SK-N-SH (cell line): ENCODE results near the gene SIRT5. TPM values are rescaled to one million over a fixed set of nuclear protein-coding genes. Genes with fewer than 3 reads are reported as not detected.

ENCODE experiments used
- CTCF ChIA-PET: fragments of 300-600, 350-600 bp; formaldehyde crosslinking; extraction: SDS; loops from one replicate; lab custom pipeline; 2021; lab: Yijun Ruan, JAX
- POLR2A ChIA-PET: fragments of 350-600 bp; sonication (Branson Sonifier 250); formaldehyde crosslinking; extraction: SDS; loops from one replicate; lab custom pipeline; 2020; ENCODE audit warnings: antibody characterized with exemption, inconsistent platforms; lab: Yijun Ruan, JAX
- DNase-seq: peaks from one replicate; pipeline ENCODE4 v3.0.0; 2012
- H2AFZ ChIP-seq: fragments of 200-600 bp; sonication (generic); 2 replicates; pipeline ENCODE4 v1.8.1; 2016; ENCODE audit warnings: antibody characterized with exemption, mild to moderate bottlenecking, low read depth
- H3F3A ChIP-seq: fragments of 200-600 bp; sonication (generic); replicated peaks from 2 replicates; pipeline ENCODE3; 2016; ENCODE audit warnings: antibody characterized with exemption, mild to moderate bottlenecking; ENCODE audit not compliant: insufficient read depth
- H3K27ac ChIP-seq, 2 experiments: fragments of 200-500 bp in 1 of 2; fragments of 200-600 bp in 1 of 2; sonication (Bioruptor generic) in 1 of 2; sonication (generic), shearing (Covaris generic) in 1 of 2; 2 replicates each; pipeline versions ENCODE4 v1.5.1 to v1.6.1; 2014 to 2016; ENCODE audit warnings: low read depth in 2 of 2, inconsistent platforms in 1 of 2, low read length in 1 of 2, mild to moderate bottlenecking in 1 of 2, mixed read lengths in 1 of 2
- H3K27me3 ChIP-seq: fragments of 200-600 bp; sonication (generic), shearing (Covaris generic); 2 replicates; pipeline ENCODE4 v1.6.1; 2016; ENCODE audit warnings: mixed run types; ENCODE audit not compliant: insufficient read depth
- H3K36me3 ChIP-seq, 2 experiments: fragments of 200-500 bp in 1 of 2; fragments of 200-600 bp in 1 of 2; sonication (Bioruptor generic) in 1 of 2; sonication (generic) in 1 of 2; replicated peaks in 1 of 2; 2 replicates each; pipeline versions ENCODE3 to v1.5.1; 2014 to 2016; ENCODE audit warnings: low read length in 1 of 2, mild to moderate bottlenecking in 1 of 2; ENCODE audit not compliant: insufficient read depth in 2 of 2, control insufficient read depth in 1 of 2
- H3K4me1 ChIP-seq, 2 experiments: fragments of 200-500 bp in 1 of 2; fragments of 200-600 bp in 1 of 2; sonication (Bioruptor generic) in 1 of 2; sonication (generic), shearing (Covaris generic) in 1 of 2; 2 replicates each; pipeline versions ENCODE4 v1.5.1 to v1.6.1; 2014 to 2016; ENCODE audit warnings: low read depth in 1 of 2, low read length in 1 of 2, mixed run types in 1 of 2; ENCODE audit not compliant: insufficient read depth in 2 of 2, control insufficient read depth in 1 of 2
- H3K4me2 ChIP-seq: fragments of 200-600 bp; sonication (generic), shearing (Covaris generic); 2 replicates; pipeline ENCODE4 v1.6.1; 2017; ENCODE audit warnings: mixed run types
- H3K4me3 ChIP-seq, 2 experiments: fragments of 200-500 bp in 1 of 2; fragments of 200-600 bp in 1 of 2; sonication (Bioruptor generic) in 1 of 2; sonication (generic), shearing (Covaris generic) in 1 of 2; 2 replicates each; pipeline versions ENCODE4 v1.5.1 to v1.8.1; 2014 to 2016; ENCODE audit warnings: low read depth in 2 of 2, inconsistent platforms in 1 of 2, low read length in 1 of 2, mild to moderate bottlenecking in 1 of 2, mixed read lengths in 1 of 2, moderate library complexity in 1 of 2
- H3K79me2 ChIP-seq: fragments of 200-600 bp; sonication (generic); 2 replicates; pipeline ENCODE4 v1.8.1; 2017; ENCODE audit warnings: mild to moderate bottlenecking; ENCODE audit not compliant: insufficient read depth
- H3K9ac ChIP-seq: fragments of 200-600 bp; sonication (generic); 2 replicates; pipeline ENCODE4 v1.6.1; 2017; ENCODE audit warnings: mixed run types
- H3K9me2 ChIP-seq: fragments of 200-600 bp; sonication (generic); 2 replicates; pipeline ENCODE4 v1.6.1; 2017; ENCODE audit warnings: mixed run types
- H3K9me3 ChIP-seq: fragments of 200-600 bp; sonication (generic); 2 replicates; pipeline ENCODE4 v1.6.1; 2017; ENCODE audit warnings: mixed run types, mild to moderate bottlenecking, moderate library complexity
- H4K20me1 ChIP-seq: fragments of 200-600 bp; sonication (generic); 2 replicates; pipeline ENCODE4 v1.6.1; 2017; ENCODE audit warnings: mild to moderate bottlenecking, mixed run types; ENCODE audit not compliant: insufficient read depth
- CHD2 ChIP-seq: fragments of 150-350 bp; IDR thresholded peaks from 2 replicates; pipeline ENCODE4 v1.6.1; 2018; ENCODE audit warnings: low read length; ENCODE audit not compliant: partially characterized antibody
- CTCF ChIP-seq: fragments of 200-600 bp; sonication (generic); IDR thresholded peaks from 2 replicates; pipeline ENCODE4 v1.6.1; 2017; ENCODE audit warnings: antibody characterized with exemption, mild to moderate bottlenecking, moderate library complexity
- ELF1 ChIP-seq: IDR thresholded peaks from 2 replicates; pipeline ENCODE4 v1.4.0; 2012
- EP300 ChIP-seq, 2 experiments: IDR thresholded peaks; 2 replicates each; pipeline versions ENCODE4 v1.4.0 to v1.6.1; 2012; ENCODE audit warnings: borderline replicate concordance in 1 of 2, low read depth in 1 of 2, low read length in 1 of 2
- FOXJ3 ChIP-seq: sonication (generic); formaldehyde crosslinking; IDR thresholded peaks from 2 replicates; pipeline ENCODE4 v1.5.1; 2020; ENCODE audit warnings: mild to moderate bottlenecking, missing genetic modification reagents
- FOXM1 ChIP-seq: IDR thresholded peaks from 2 replicates; pipeline ENCODE4 v1.4.0; 2012; ENCODE audit warnings: low read depth, mild to moderate bottlenecking
- GATA2 ChIP-seq: sonication (generic); formaldehyde crosslinking; IDR thresholded peaks from 2 replicates; pipeline ENCODE4 v1.5.0; 2020; ENCODE audit warnings: mild to moderate bottlenecking, missing genetic modification reagents
- MAX ChIP-seq: IDR thresholded peaks from 2 replicates; pipeline ENCODE4 v1.4.0; 2012; ENCODE audit warnings: low read depth
- MEF2A ChIP-seq: IDR thresholded peaks from 2 replicates; pipeline ENCODE4 v1.4.0; 2012; ENCODE audit warnings: low read depth, borderline replicate concordance
- MXI1 ChIP-seq: IDR thresholded peaks from 2 replicates; pipeline ENCODE4 v1.6.1; 2012; ENCODE audit warnings: mild to moderate bottlenecking, low read depth, low read length, improper control_type of control experiment
- POLR2AphosphoS5 ChIP-seq: IDR thresholded peaks from 2 replicates; pipeline ENCODE4 v1.6.1; 2012; ENCODE audit warnings: low read depth, low read length
- REST ChIP-seq: IDR thresholded peaks from 2 replicates; pipeline ENCODE4 v1.6.1; 2012; ENCODE audit warnings: mild to moderate bottlenecking, low read depth, low read length, moderate library complexity
- RXRA ChIP-seq: IDR thresholded peaks from 2 replicates; pipeline ENCODE4 v1.4.0; 2012; ENCODE audit warnings: low read depth, mild to moderate bottlenecking, borderline replicate concordance
- SIN3A ChIP-seq: IDR thresholded peaks from 2 replicates; pipeline ENCODE4 v1.6.1; 2012; ENCODE audit warnings: low read depth, mild to moderate bottlenecking, low read length, moderate library complexity, borderline replicate concordance
- TCF12 ChIP-seq: IDR thresholded peaks from 2 replicates; pipeline ENCODE4 v1.4.0; 2012
- TEAD4 ChIP-seq: IDR thresholded peaks from 2 replicates; pipeline ENCODE4 v1.4.0; 2012; ENCODE audit warnings: mild to moderate bottlenecking, borderline replicate concordance; ENCODE audit not compliant: insufficient read depth
- USF1 ChIP-seq: IDR thresholded peaks from 2 replicates; pipeline ENCODE4 v1.4.0; 2012; ENCODE audit warnings: low read depth, borderline replicate concordance
- USF2 ChIP-seq: fragments of 150-350 bp; IDR thresholded peaks from 2 replicates; pipeline ENCODE4 v1.6.1; 2017; ENCODE audit warnings: antibody characterized with exemption, low read length, low read depth, borderline replicate concordance
- WGBS: methylation state at CpG from one replicate; pipeline ENCODE4 v1.1.6; 2017; ENCODE audit warnings: low lambda C conversion rate; 5-methylcytosine and 5-hydroxymethylcytosine counted together
- polyA plus RNA-seq, 3 experiments: library from polyadenylated mRNA; depleted of rRNA; stranded (reverse); fragments of >200 nt; gene quantifications; 2 replicates each; pipeline ENCODE4 v1.2.3, GENCODE V29; 2012
- TF ChIP-seq, protein P1 (sequence below): IDR thresholded peaks from 2 replicates; pipeline ENCODE4; 2012

The SIRT5 gene
- polyA plus RNA-seq, 1 of the 3 experiments (the other 2 are of a cell fraction) = 6.7 TPM

GRCh38 chr6:13539572-13539971 lies 34.8 kb upstream of the SIRT5 start:
- Histone ChIP-seq H2AFZ (no peak overlapping the region), H3K79me2 (no peaks in the 10 kb centered on the region), H3K27ac (no peak overlapping the region), H3K9me2 (no peaks in the 10 kb centered on the region), H3K36me3 (no peaks in the 10 kb centered on the region), H3F3A (no peaks in the 10 kb centered on the region), H3K27me3 (no peaks in the 10 kb centered on the region), H3K4me1 (no peaks in the 10 kb centered on the region; a peak in 1 of 4 replicates), H3K9me3 (no peaks in the 10 kb centered on the region), H4K20me1 (no peaks in the 10 kb centered on the region), H3K4me3 (no peak overlapping the region), H3K9ac (no peak overlapping the region), H3K4me2 (no peak overlapping the region)
- POLR2A ChIA-PET = no interaction called here
- CTCF ChIA-PET = interaction anchor here (1.0 kb wide), 3 partner anchors 36 to 205 kb away, joined by 3 to 4 read pairs (median 3); no protein-coding TSS in a partner anchor
- WGBS = 92% methylated on average over 1 of the region's 1 CpG
- no peak for DNase-seq
- no peak for TF ChIP-seq MAX
- no peak for TF ChIP-seq RXRA
- TF ChIP-seq SIN3A = no peak
- TF ChIP-seq CHD2 = no peak
- no peak for TF ChIP-seq GATA2 (CRISPR knock-in tag)
- no peak for TF ChIP-seq ELF1
- no peak for TF ChIP-seq FOXM1
- no peak for TF ChIP-seq EP300 (IDR thresholded peaks at IDR 0.05; ENCODE audit: borderline replicate concordance in 1 of 2, low read depth in 1 of 2, low read length in 1 of 2)
- TF ChIP-seq MXI1 = no peak

- ChIA-PET CTCF (interaction anchor here (1.0 kb wide), 1 partner anchor 128 kb away, joined by 3 read pairs; no protein-coding TSS in a partner anchor), POLR2A (no interaction called here)
- Histone ChIP-seq H3K79me2 (no peaks in the 10 kb centered on the region), H3K9me2 (no peaks in the 10 kb centered on the region), H3K9ac (no peak overlapping the region), H3K4me1 (no peaks in the 10 kb centered on the region; a peak in 1 of 4 replicates), H3K27ac (no peak overlapping the region), H3K27me3 (no peaks in the 10 kb centered on the region), H3K4me2 (no peak overlapping the region), H3K36me3 (no peaks in the 10 kb centered on the region), H3K9me3 (no peaks in the 10 kb centered on the region), H4K20me1 (no peaks in the 10 kb centered on the region), H2AFZ (no peak overlapping the region), H3K4me3 (no peak overlapping the region), H3F3A (no peaks in the 10 kb centered on the region)
- DNase-seq = no peak
- 98% methylated on average over 9 of the region's 35 CpGs for WGBS
- TF ChIP-seq GATA2 (CRISPR knock-in tag) (no peak), CTCF (no peak), MEF2A (no peak), CHD2 (no peak), POLR2AphosphoS5 (no peak), REST (no peak), TEAD4 (no peak), ELF1 (no peak), RXRA (no peak), USF1 (no peak), USF2 (no peak), MXI1 (no peak), TCF12 (no peak), FOXJ3 (CRISPR knock-in tag) (no peak)
- TF ChIP-seq, protein P1, sequence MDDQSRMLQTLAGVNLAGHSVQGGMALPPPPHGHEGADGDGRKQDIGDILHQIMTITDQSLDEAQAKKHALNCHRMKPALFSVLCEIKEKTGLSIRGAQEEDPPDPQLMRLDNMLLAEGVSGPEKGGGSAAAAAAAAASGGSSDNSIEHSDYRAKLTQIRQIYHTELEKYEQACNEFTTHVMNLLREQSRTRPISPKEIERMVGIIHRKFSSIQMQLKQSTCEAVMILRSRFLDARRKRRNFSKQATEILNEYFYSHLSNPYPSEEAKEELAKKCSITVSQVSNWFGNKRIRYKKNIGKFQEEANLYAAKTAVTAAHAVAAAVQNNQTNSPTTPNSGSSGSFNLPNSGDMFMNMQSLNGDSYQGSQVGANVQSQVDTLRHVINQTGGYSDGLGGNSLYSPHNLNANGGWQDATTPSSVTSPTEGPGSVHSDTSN = no peak
Observed at GRCh38 chr6:13541496-13541895, 32.9 kb upstream of the SIRT5 start.
